Measurements from ENCODE around the gene MERTK. TPM values are rescaled to one million over a fixed set of nuclear protein-coding genes. Genes with fewer than 3 reads are reported as not detected.

The MERTK gene
- total RNA-seq, 1 experiment from 2014 or later = 2.5 TPM

- no peak overlapping the region for H3K4me2 ChIP-seq (ENCODE audit: low read length)
- H3K9ac ChIP-seq (ENCODE audit: low read length) = no peak overlapping the region
- H3K27me3 ChIP-seq (ENCODE audit: low read length) = no peaks in the 10 kb centered on the region
- H3K4me1 ChIP-seq (ENCODE audit: insufficient read depth, low read length) = peaks cover 8% of the 10 kb centered on the region
- no peak for TF ChIP-seq EZH2phosphoT487 (IDR thresholded peaks at IDR 0.05; ENCODE audit: borderline replicate concordance, low read length)
- no peak for TF ChIP-seq EZH2 (IDR thresholded peaks at IDR 0.05; ENCODE audit: low read length, unreplicated experiment)
- TF ChIP-seq CTCF (conservative IDR thresholded peaks at IDR 0.05; ENCODE audit: low read depth, low read length) = no peak
- ChIA-PET CTCF (interaction anchor here (0.5 kb wide), 1 partner anchor 53 kb away, joined by 5 read pairs; the partner anchor contains the start of gene MERTK), POLR2A (ENCODE audit: unreplicated experiment) (no interaction called here)
- ATAC-seq (no peak), DNase-seq (no peak)
- H3K79me2 ChIP-seq (ENCODE audit: low read length) = no peaks in the 10 kb centered on the region
- no peak overlapping the region for H3K4me3 ChIP-seq (ENCODE audit: low read length)
- H3K36me3 ChIP-seq (ENCODE audit: low read depth, low read length) = no peaks in the 10 kb centered on the region
- no peak overlapping the region for H3K27ac ChIP-seq (ENCODE audit: low read length)
- no peaks in the 10 kb centered on the region for H3K9me2 ChIP-seq (replicated peaks; ENCODE audit: low read length)
- H2AFZ ChIP-seq (ENCODE audit: low read length) = no peak overlapping the region
- H3F3A ChIP-seq (ENCODE audit: low read length, unreplicated experiment) = no peaks in the 10 kb centered on the region
- no peaks in the 10 kb centered on the region for H3K9me3 ChIP-seq (ENCODE audit: low read length)
- H4K20me1 ChIP-seq (ENCODE audit: low read length) = no peaks in the 10 kb centered on the region
- intact Hi-C loops (cut with micrococcal nuclease) = no loop called here
- BruUV-seq (replicated peaks) = no TSS peak
Measured at GRCh38 chr2:111951486-111951885, 53.1 kb downstream of the MERTK start.

- Histone ChIP-seq H3K4me2 (ENCODE audit: low read length) (no peak overlapping the region), H3K4me1 (ENCODE audit: insufficient read depth, low read length) (no peaks in the 10 kb centered on the region), H3K36me3 (ENCODE audit: low read depth, low read length) (no peaks in the 10 kb centered on the region), H3K9ac (ENCODE audit: low read length) (no peak overlapping the region), H4K20me1 (ENCODE audit: low read length) (no peaks in the 10 kb centered on the region), H3F3A (ENCODE audit: low read length, unreplicated experiment) (no peaks in the 10 kb centered on the region), H3K4me3 (ENCODE audit: low read length) (no peak overlapping the region), H3K79me2 (ENCODE audit: low read length) (no peaks in the 10 kb centered on the region), H3K27me3 (ENCODE audit: low read length) (no peaks in the 10 kb centered on the region), H2AFZ (ENCODE audit: low read length) (no peak overlapping the region), H3K9me3 (ENCODE audit: low read length) (no peaks in the 10 kb centered on the region), H3K27ac (ENCODE audit: low read length) (no peak overlapping the region), H3K9me2 (replicated peaks; ENCODE audit: low read length) (no peaks in the 10 kb centered on the region)
- no peak for ATAC-seq
- POLR2A ChIA-PET (ENCODE audit: unreplicated experiment) = interaction anchor here (0.7 kb wide), 1 partner anchor 92 kb away, joined by 5 read pairs; no protein-coding TSS in a partner anchor
- CTCF ChIA-PET = no interaction called here
- no TSS peak for BruUV-seq (replicated peaks)
- TF ChIP-seq CTCF (conservative IDR thresholded peaks at IDR 0.05; ENCODE audit: low read depth, low read length) (no peak), EZH2 (IDR thresholded peaks at IDR 0.05; ENCODE audit: low read length, unreplicated experiment) (no peak), EZH2phosphoT487 (IDR thresholded peaks at IDR 0.05; ENCODE audit: borderline replicate concordance, low read length) (no peak)
- intact Hi-C loops (cut with micrococcal nuclease) = no loop called here
- DNase-seq = no peak
Measured at GRCh38 chr2:111952871-111953452, 54.6 kb downstream of the MERTK start.

- intact Hi-C loops (cut with micrococcal nuclease) = no loop called here
Measured at GRCh38 chr2:111954602-111955332, 56.4 kb downstream of the MERTK start.

More at GRCh38 chr2:111954602-111955332, 56.4 kb downstream of the MERTK start:
- Histone ChIP-seq H3K9me3 (ENCODE audit: low read length) (no peaks in the 10 kb centered on the region), H3K9me2 (replicated peaks; ENCODE audit: low read length) (no peaks in the 10 kb centered on the region), H3K79me2 (ENCODE audit: low read length) (no peaks in the 10 kb centered on the region), H3F3A (ENCODE audit: low read length, unreplicated experiment) (no peaks in the 10 kb centered on the region), H3K4me3 (ENCODE audit: low read length) (no peak overlapping the region), H3K9ac (ENCODE audit: low read length) (no peak overlapping the region), H2AFZ (ENCODE audit: low read length) (no peak overlapping the region), H4K20me1 (ENCODE audit: low read length) (no peaks in the 10 kb centered on the region), H3K36me3 (ENCODE audit: low read depth, low read length) (no peaks in the 10 kb centered on the region), H3K27me3 (ENCODE audit: low read length) (no peaks in the 10 kb centered on the region), H3K4me2 (ENCODE audit: low read length) (no peak overlapping the region), H3K27ac (ENCODE audit: low read length) (no peak overlapping the region), H3K4me1 (ENCODE audit: insufficient read depth, low read length) (no peaks in the 10 kb centered on the region)
- BruUV-seq (replicated peaks) = no TSS peak
- no peak for TF ChIP-seq EZH2phosphoT487 (IDR thresholded peaks at IDR 0.05; ENCODE audit: borderline replicate concordance, low read length)
- no peak for TF ChIP-seq EZH2 (IDR thresholded peaks at IDR 0.05; ENCODE audit: low read length, unreplicated experiment)
- TF ChIP-seq CTCF (conservative IDR thresholded peaks at IDR 0.05; ENCODE audit: low read depth, low read length) = no peak
- DNase-seq (no peak), ATAC-seq (no peak)
- ChIA-PET POLR2A (ENCODE audit: unreplicated experiment) (no interaction called here), CTCF (no interaction called here)
